Measurements from ENCODE around the gene FLVCR2.

GRCh38 chr14:75572104-75572503 is 6.3 kb upstream of the FLVCR2 start:
- TF ChIP-seq, protein P1, sequence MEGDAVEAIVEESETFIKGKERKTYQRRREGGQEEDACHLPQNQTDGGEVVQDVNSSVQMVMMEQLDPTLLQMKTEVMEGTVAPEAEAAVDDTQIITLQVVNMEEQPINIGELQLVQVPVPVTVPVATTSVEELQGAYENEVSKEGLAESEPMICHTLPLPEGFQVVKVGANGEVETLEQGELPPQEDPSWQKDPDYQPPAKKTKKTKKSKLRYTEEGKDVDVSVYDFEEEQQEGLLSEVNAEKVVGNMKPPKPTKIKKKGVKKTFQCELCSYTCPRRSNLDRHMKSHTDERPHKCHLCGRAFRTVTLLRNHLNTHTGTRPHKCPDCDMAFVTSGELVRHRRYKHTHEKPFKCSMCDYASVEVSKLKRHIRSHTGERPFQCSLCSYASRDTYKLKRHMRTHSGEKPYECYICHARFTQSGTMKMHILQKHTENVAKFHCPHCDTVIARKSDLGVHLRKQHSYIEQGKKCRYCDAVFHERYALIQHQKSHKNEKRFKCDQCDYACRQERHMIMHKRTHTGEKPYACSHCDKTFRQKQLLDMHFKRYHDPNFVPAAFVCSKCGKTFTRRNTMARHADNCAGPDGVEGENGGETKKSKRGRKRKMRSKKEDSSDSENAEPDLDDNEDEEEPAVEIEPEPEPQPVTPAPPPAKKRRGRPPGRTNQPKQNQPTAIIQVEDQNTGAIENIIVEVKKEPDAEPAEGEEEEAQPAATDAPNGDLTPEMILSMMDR (conservative IDR thresholded peaks at IDR 0.05), result no peak
- no peak for TF ChIP-seq EZH2 (IDR thresholded peaks at IDR 0.05; ENCODE audit: low read depth)

Measured in PC-9 (cell line).